ENCODE data around the gene RCOR1. TPM values are rescaled to one million over a fixed set of nuclear protein-coding genes. Genes with fewer than 3 reads are reported as not detected.

The RCOR1 gene
- total RNA-seq, 1 experiment from 2014 or later: 11.6 TPM

- in situ Hi-C loops (cut with HindIII; ENCODE audit: low pct_unique_long_range_greater_than_20kb, low sequenced_read_pairs): no loop called here
- DNase-seq (ENCODE audit: low read depth, low spot score): no peak
These were observed 124.8 kb downstream of the RCOR1 start for GRCh38 chr14:102717276-102717675.

- in situ Hi-C loops (cut with HindIII; ENCODE audit: low pct_unique_long_range_greater_than_20kb, low sequenced_read_pairs): no loop called here
- no peak for DNase-seq (ENCODE audit: low read depth, low spot score)
These were observed 130.2 kb downstream of the RCOR1 start for GRCh38 chr14:102722646-102723045.

- DNase-seq (ENCODE audit: low read depth, low spot score): no peak
- in situ Hi-C loops (cut with HindIII; ENCODE audit: low pct_unique_long_range_greater_than_20kb, low sequenced_read_pairs): no loop called here
These were observed 131.2 kb downstream of the RCOR1 start for GRCh38 chr14:102723650-102724049.

GRCh38 chr14:102726191-102726949 lies 133.9 kb downstream of the RCOR1 start:
- in situ Hi-C loops (cut with HindIII; ENCODE audit: low pct_unique_long_range_greater_than_20kb, low sequenced_read_pairs): no loop called here
- DNase-seq (ENCODE audit: low read depth, low spot score): no peak

GRCh38 chr14:102727336-102728095 lies 135.1 kb downstream of the RCOR1 start:
- in situ Hi-C loops (cut with HindIII; ENCODE audit: low pct_unique_long_range_greater_than_20kb, low sequenced_read_pairs): no loop called here
- DNase-seq (ENCODE audit: low read depth, low spot score): no peak

- in situ Hi-C loops (cut with HindIII; ENCODE audit: low pct_unique_long_range_greater_than_20kb, low sequenced_read_pairs): no loop called here
- no peak for DNase-seq (ENCODE audit: low read depth, low spot score)
These were observed 136.1 kb downstream of the RCOR1 start for GRCh38 chr14:102728501-102728900.

GRCh38 chr14:102729268-102729667 lies 136.8 kb downstream of the RCOR1 start:
- DNase-seq (ENCODE audit: low read depth, low spot score): no peak
- in situ Hi-C loops (cut with HindIII; ENCODE audit: low pct_unique_long_range_greater_than_20kb, low sequenced_read_pairs): no loop called here

GRCh38 chr14:102729825-102730224 lies 137.4 kb downstream of the RCOR1 start:
- in situ Hi-C loops (cut with HindIII; ENCODE audit: low pct_unique_long_range_greater_than_20kb, low sequenced_read_pairs): no loop called here

GRCh38 chr14:102731101-102731870 lies 138.8 kb downstream of the RCOR1 start:
- in situ Hi-C loops (cut with HindIII; ENCODE audit: low pct_unique_long_range_greater_than_20kb, low sequenced_read_pairs): no loop called here
- DNase-seq (ENCODE audit: low read depth, low spot score): no peak

More at GRCh38 chr14:102729825-102730224, 137.4 kb downstream of the RCOR1 start:
- DNase-seq (ENCODE audit: low read depth, low spot score): no peak

GRCh38 chr14:102731871-102732800 lies 139.7 kb downstream of the RCOR1 start:
- no peak for DNase-seq (ENCODE audit: low read depth, low spot score)
- in situ Hi-C loops (cut with HindIII; ENCODE audit: low pct_unique_long_range_greater_than_20kb, low sequenced_read_pairs): no loop called here

- no peak for DNase-seq (ENCODE audit: low read depth, low spot score)
- in situ Hi-C loops (cut with HindIII; ENCODE audit: low pct_unique_long_range_greater_than_20kb, low sequenced_read_pairs): no loop called here
These were observed 140.5 kb downstream of the RCOR1 start for GRCh38 chr14:102732924-102733323.

- no peak for DNase-seq (ENCODE audit: low read depth, low spot score)
- in situ Hi-C loops (cut with HindIII; ENCODE audit: low pct_unique_long_range_greater_than_20kb, low sequenced_read_pairs): no loop called here
These were observed 140.9 kb downstream of the RCOR1 start for GRCh38 chr14:102733326-102733725.

- no peak for DNase-seq (ENCODE audit: low read depth, low spot score)
- in situ Hi-C loops (cut with HindIII; ENCODE audit: low pct_unique_long_range_greater_than_20kb, low sequenced_read_pairs): no loop called here
These were observed 142.0 kb downstream of the RCOR1 start for GRCh38 chr14:102734436-102734835.

GRCh38 chr14:102736956-102737355 lies 144.5 kb downstream of the RCOR1 start:
- no peak for DNase-seq (ENCODE audit: low read depth, low spot score)
- in situ Hi-C loops (cut with HindIII; ENCODE audit: low pct_unique_long_range_greater_than_20kb, low sequenced_read_pairs): no loop called here

- in situ Hi-C loops (cut with HindIII; ENCODE audit: low pct_unique_long_range_greater_than_20kb, low sequenced_read_pairs): no loop called here
- DNase-seq (ENCODE audit: low read depth, low spot score): no peak
These were observed 145.2 kb downstream of the RCOR1 start for GRCh38 chr14:102737402-102738372.

Data from SK-MEL-5 (cell line).